BE2C (cell line): Measurements from ENCODE around the gene GLIS2.

ENCODE experiments used
- DNase-seq: peaks from one replicate; pipeline ENCODE4 v3.0.0-alpha.2; 2020
- H3K27me3 ChIP-seq: fragments of 250-450 bp; sonication (Bioruptor Pico); 2 replicates; pipeline ENCODE4 v1.5.1; 2020; ENCODE audit warnings: mild to moderate bottlenecking
- H3K36me3 ChIP-seq: fragments of 250-450 bp; sonication (Bioruptor Pico); 2 replicates; pipeline ENCODE4 v1.5.1; 2020; ENCODE audit warnings: mild to moderate bottlenecking
- H3K4me1 ChIP-seq: fragments of 250-450 bp; sonication (Bioruptor Pico); 2 replicates; pipeline ENCODE4 v1.5.1; 2020
- H3K4me3 ChIP-seq: 2 replicates; pipeline ENCODE4 v1.5.1; 2011; ENCODE audit warnings: low read depth, low read length
- H3K9me3 ChIP-seq: fragments of 250-450 bp; sonication (Bioruptor Pico); 2 replicates; pipeline ENCODE4 v1.5.1; 2020
- TF ChIP-seq, protein P1 (sequence below): IDR thresholded peaks from 2 replicates; pipeline ENCODE4 v1.5.1; 2012; ENCODE audit warnings: mild to moderate bottlenecking, low read depth, low read length

The GLIS2 gene

DNA sequence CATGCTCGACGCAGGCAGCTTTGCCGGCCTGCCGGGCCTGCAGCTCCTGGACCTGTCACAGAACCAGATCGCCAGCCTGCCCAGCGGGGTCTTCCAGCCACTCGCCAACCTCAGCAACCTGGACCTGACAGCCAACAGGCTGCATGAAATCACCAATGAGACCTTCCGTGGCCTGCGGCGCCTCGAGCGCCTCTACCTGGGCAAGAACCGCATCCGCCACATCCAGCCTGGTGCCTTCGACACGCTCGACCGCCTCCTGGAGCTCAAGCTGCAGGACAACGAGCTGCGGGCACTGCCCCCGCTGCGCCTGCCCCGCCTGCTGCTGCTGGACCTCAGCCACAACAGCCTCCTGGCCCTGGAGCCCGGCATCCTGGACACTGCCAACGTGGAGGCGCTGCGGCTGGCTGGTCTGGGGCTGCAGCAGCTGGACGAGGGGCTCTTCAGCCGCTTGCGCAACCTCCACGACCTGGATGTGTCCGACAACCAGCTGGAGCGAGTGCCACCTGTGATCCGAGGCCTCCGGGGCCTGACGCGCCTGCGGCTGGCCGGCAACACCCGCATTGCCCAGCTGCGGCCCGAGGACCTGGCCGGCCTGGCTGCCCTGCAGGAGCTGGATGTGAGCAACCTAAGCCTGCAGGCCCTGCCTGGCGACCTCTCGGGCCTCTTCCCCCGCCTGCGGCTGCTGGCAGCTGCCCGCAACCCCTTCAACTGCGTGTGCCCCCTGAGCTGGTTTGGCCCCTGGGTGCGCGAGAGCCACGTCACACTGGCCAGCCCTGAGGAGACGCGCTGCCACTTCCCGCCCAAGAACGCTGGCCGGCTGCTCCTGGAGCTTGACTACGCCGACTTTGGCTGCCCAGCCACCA is 65.4 kb downstream of the GLIS2 start:
- no peaks in the 10 kb centered on the region for H3K9me3 ChIP-seq
- H3K27me3 ChIP-seq, result no peaks in the 10 kb centered on the region
- peak; percentile 8 for DNase-seq
- TF ChIP-seq, protein P1, sequence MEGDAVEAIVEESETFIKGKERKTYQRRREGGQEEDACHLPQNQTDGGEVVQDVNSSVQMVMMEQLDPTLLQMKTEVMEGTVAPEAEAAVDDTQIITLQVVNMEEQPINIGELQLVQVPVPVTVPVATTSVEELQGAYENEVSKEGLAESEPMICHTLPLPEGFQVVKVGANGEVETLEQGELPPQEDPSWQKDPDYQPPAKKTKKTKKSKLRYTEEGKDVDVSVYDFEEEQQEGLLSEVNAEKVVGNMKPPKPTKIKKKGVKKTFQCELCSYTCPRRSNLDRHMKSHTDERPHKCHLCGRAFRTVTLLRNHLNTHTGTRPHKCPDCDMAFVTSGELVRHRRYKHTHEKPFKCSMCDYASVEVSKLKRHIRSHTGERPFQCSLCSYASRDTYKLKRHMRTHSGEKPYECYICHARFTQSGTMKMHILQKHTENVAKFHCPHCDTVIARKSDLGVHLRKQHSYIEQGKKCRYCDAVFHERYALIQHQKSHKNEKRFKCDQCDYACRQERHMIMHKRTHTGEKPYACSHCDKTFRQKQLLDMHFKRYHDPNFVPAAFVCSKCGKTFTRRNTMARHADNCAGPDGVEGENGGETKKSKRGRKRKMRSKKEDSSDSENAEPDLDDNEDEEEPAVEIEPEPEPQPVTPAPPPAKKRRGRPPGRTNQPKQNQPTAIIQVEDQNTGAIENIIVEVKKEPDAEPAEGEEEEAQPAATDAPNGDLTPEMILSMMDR, result no peak
- peaks cover 29% of the 10 kb centered on the region for H3K36me3 ChIP-seq
- no peak overlapping the region for H3K4me3 ChIP-seq
- peaks cover 33% of the 10 kb centered on the region for H3K4me1 ChIP-seq

DNA sequence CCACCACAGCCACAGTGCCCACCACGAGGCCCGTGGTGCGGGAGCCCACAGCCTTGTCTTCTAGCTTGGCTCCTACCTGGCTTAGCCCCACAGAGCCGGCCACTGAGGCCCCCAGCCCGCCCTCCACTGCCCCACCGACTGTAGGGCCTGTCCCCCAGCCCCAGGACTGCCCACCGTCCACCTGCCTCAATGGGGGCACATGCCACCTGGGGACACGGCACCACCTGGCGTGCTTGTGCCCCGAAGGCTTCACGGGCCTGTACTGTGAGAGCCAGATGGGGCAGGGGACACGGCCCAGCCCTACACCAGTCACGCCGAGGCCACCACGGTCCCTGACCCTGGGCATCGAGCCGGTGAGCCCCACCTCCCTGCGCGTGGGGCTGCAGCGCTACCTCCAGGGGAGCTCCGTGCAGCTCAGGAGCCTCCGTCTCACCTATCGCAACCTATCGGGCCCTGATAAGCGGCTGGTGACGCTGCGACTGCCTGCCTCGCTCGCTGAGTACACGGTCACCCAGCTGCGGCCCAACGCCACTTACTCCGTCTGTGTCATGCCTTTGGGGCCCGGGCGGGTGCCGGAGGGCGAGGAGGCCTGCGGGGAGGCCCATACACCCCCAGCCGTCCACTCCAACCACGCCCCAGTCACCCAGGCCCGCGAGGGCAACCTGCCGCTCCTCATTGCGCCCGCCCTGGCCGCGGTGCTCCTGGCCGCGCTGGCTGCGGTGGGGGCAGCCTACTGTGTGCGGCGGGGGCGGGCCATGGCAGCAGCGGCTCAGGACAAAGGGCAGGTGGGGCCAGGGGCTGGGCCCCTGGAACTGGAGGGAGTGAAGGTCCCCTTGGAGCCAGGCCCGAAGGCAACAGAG is 66.3 kb downstream of the GLIS2 start:
- H3K4me1 ChIP-seq, result peaks cover 27% of the 10 kb centered on the region
- TF ChIP-seq, protein P1, result no peak

DNA sequence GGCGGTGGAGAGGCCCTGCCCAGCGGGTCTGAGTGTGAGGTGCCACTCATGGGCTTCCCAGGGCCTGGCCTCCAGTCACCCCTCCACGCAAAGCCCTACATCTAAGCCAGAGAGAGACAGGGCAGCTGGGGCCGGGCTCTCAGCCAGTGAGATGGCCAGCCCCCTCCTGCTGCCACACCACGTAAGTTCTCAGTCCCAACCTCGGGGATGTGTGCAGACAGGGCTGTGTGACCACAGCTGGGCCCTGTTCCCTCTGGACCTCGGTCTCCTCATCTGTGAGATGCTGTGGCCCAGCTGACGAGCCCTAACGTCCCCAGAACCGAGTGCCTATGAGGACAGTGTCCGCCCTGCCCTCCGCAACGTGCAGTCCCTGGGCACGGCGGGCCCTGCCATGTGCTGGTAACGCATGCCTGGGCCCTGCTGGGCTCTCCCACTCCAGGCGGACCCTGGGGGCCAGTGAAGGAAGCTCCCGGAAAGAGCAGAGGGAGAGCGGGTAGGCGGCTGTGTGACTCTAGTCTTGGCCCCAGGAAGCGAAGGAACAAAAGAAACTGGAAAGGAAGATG is 67.0 kb downstream of the GLIS2 start:
- TF ChIP-seq, protein P1, result no peak
- peaks cover 29% of the 10 kb centered on the region for H3K36me3 ChIP-seq
- peak; percentile 9 for DNase-seq
- no peak overlapping the region for H3K4me3 ChIP-seq
- H3K4me1 ChIP-seq, result peaks cover 27% of the 10 kb centered on the region
- H3K27me3 ChIP-seq, result no peaks in the 10 kb centered on the region
- no peaks in the 10 kb centered on the region for H3K9me3 ChIP-seq

More for the DNA sequence above, 66.3 kb downstream of the GLIS2 start:
- Histone ChIP-seq H3K36me3 (peaks cover 29% of the 10 kb centered on the region), H3K4me3 (no peak overlapping the region), H3K27me3 (no peaks in the 10 kb centered on the region), H3K9me3 (no peaks in the 10 kb centered on the region)
- DNase-seq, result peak; percentile 7

DNA sequence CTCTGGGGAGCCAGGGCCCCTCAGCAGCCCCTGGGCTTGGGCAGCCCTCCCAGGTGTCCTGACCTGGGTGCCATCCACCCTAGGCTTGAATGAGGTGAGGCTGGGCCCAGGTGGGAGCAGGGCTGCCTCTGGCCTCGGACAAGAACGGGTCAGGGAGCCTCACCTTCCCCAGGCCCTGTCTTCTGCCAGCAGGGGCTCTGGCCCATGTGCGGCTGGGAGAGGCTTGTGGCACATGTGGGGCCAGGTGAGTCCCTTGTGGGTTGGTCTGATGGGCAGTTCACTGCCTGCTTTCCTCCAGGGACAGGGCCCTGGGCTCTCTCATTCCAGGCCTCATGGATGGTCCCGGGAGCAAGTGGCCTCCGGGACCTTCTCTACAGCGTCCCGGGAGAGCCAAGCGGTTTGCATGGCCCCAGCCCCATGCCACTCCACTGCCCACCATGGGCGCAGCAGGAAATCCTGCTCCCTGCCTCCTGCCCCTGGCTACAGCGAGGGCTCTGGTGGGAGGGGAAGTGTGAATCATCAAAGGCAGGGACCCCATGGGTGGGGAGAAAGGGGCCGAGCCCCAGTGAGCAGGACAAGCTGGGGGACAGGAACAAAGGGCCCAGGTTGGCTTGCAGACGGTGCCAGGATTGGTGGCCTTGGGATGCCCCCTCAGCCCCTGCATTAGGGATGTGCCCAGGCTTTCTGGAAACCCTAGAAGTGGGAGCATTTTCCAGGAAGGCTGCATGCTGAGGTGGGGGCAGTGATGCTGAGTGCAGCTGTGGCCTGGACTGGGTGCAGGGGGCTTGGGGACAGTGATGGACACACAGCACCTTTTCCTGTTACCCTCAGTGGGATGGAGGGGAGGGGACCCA is 68.0 kb downstream of the GLIS2 start:
- TF ChIP-seq, protein P1, result no peak
- H3K4me3 ChIP-seq, result no peak overlapping the region
- no peaks in the 10 kb centered on the region for H3K27me3 ChIP-seq
- peaks cover 31% of the 10 kb centered on the region for H3K4me1 ChIP-seq
- H3K9me3 ChIP-seq, result no peaks in the 10 kb centered on the region
- H3K36me3 ChIP-seq, result peaks cover 29% of the 10 kb centered on the region
- peak; percentile 13 for DNase-seq

DNA sequence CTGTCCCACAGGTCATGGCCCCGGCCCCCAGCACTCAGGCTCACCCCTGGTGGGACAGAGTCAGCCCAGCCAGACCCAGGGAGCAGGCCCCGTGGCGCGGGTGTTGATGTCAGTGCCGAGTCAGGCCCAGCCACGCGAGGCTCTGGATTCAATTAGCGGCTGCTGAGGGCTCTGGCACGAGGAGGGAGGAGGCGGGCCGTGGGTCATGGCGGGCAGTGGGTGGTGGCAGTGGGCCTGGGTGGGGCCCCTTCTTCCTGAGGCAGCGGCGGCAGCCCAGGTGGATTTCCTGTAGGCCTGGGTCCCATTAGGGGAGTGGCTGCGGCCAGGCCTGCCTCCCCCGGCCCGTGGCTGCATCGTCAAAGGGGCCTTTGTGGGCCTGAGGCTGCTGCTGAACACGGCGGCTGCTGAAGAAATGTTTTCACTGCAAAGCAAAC is 68.7 kb downstream of the GLIS2 start:
- H3K27me3 ChIP-seq, result no peaks in the 10 kb centered on the region
- H3K4me1 ChIP-seq, result peaks cover 31% of the 10 kb centered on the region
- DNase-seq, result peak; percentile 83
- peaks cover 29% of the 10 kb centered on the region for H3K36me3 ChIP-seq
- H3K9me3 ChIP-seq, result no peaks in the 10 kb centered on the region
- no peak overlapping the region for H3K4me3 ChIP-seq
- TF ChIP-seq, protein P1, result no peak
